ENCODE results near the gene ISCA2.
"Not testable (repeated sequence)": the region's sequence is repeated elsewhere in the genome, so short reads cannot be mapped to it uniquely, and the experiment has no call there.

ISCA2 gene

DNA sequence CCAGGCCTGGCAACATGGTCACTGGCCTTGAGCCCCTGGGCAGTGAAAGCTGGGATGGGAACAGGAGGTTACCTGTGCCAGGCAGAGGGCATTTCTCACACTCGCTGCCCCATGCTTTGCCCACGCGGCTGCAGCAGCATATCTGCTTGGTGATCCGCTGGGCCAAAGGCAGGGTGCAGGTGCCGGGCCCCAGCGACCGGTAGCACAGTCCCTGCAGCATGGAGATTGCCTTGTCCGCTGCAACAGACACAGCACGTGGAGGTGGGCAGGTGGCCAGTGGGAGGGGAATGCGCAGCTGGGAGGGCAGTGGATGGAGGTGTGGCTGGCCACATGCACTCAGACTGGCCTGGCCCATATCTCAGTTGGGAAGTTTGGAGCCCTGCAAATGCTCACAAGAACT, 35.3 kb downstream of the ISCA2 start:
- no peak for DNase-seq (ENCODE audit: low read depth)

DNA sequence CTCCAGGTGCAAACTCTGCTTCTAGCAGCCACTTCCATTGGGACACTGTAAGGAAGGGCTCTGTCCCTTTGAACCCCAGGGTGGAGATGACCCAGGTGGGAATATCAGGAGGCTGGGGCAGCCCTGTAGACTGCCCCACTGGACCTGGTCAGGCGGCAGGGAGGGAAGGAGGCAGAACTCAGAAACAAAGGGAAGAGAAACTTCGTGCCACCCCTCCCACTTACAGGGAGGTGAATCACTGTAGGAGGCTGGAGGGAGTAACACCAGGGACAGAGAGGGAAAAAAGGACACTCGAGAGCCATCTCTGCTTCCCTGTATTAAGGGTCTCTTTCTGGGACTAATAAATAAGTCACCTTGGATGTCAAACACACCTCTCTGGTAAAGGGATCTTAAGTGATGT, 37.4 kb downstream of the ISCA2 start:
- no peak for DNase-seq (ENCODE audit: low read depth)

DNA sequence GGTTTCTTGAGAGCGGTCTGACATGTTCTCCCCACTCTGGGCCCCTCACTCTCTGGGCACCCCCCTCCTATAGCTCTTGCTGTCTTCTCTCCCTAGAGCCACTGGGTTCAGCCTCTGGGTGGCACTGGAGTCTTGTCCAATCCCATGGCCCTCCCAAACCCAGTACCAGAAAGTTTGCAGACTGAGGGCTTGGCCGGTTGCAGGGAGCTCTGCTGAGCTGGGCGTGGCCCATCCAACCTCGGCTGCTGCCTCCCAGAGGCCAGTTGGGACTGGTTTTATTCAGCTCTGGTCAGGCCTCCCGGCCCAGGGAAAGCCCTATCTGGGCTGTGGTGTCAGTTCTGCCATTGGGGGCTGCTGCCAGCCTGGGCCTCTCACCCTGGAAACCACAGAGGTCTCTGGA, 37.9 kb downstream of the ISCA2 start:
- no peak for DNase-seq (ENCODE audit: low read depth)

GRCh38 chr14:74532246-74532645, 38.7 kb downstream of the ISCA2 start:
- no peak for DNase-seq (ENCODE audit: low read depth)

GRCh38 chr14:74533576-74533975, 40.0 kb downstream of the ISCA2 start:
- DNase-seq (ENCODE audit: low read depth): no peak

DNA sequence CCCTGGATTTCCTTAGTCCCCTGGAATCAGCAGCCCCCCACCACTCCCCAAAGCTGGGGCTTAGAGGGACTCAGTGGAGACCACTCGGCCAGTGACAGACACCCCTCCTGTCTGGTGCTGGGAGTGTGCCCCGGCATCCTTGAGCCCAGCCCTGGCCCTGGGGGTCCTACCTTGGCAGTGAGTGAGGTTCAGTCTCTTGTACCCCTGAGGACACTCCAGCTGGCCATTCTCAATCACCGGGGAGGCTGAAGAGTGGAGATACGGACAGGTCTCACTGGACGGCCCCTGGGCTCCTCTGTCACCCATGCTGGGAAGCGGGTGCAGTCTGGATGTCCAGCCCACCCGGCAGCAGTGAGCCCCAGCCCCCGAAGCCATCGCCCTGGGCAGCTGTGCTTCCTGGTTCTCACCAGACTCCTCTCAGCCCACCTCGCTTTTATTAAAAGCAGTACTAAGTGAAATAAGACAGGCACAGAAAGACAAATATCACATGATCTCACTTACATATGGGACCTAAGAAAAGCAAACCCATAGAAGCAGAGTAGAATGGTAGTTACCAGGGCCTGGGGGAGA, 42.3 kb downstream of the ISCA2 start:
- DNase-seq (ENCODE audit: low read depth): no peak

DNA sequence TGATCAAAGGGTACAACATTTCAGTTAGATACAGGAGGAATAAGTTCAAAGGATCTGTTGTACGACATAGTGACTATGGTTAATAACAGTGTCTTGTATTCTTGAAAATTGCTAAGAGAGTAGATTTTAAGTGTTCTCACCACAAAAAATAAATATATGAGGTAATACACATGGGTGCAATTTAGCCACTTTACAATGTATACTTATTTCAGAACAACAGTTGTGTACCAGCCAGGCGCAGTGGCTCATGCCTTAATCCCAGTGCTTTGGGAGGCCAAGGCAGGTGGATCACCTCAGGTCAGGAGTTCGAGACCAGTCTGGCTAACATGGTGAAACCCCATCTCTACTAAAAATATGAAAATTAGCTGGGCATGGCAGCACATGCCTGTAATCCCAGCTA, 42.8 kb downstream of the ISCA2 start:
- DNase-seq (ENCODE audit: low read depth): not testable (repeated sequence)

DNA sequence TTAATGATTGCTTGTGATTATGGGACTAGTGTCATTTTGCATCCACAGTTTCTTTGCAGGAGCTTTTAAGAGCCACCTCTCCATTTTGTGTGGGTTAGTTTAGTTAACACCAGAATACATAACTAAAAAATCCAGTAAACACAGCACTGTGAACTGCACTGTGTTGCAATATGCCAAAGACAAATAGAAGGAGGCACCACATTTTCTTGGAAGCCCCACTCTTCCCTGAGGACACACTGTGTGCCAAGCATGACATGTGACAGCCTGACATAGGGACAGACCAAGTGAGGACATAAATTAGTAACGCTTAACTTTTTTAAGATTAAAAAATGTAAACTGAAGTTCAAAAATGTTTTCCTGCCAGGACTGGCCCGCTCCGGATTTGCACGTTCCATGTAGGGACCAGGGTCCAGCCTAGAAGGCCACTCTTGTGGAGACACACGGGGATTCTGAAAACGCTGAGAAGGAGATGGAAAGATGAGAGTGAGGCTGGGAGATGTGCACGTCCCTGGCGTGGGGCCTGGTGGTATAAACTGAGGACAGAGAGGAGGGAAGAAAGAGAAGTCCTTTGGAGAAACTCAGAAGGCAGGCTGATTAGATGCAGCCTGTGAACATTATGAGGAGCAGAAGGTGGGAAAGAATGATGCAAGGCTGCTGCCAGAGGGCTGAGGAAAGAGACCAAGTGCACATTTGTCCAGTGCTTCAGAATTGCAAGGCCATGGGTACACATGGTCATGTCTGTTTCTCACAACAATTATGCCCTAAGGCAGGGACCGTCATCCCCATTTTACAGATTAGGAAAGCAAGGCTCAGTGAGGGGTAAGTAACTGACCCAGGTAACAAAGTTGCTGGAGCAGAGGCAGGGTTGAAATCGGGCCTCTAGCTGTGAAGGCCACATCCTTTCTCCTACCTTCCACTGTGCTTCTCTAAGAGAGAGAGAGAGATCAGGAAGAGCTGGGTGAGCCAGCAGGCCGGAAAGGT, 45.1 kb downstream of the ISCA2 start:
- DNase-seq (ENCODE audit: low read depth): no peak

DNA sequence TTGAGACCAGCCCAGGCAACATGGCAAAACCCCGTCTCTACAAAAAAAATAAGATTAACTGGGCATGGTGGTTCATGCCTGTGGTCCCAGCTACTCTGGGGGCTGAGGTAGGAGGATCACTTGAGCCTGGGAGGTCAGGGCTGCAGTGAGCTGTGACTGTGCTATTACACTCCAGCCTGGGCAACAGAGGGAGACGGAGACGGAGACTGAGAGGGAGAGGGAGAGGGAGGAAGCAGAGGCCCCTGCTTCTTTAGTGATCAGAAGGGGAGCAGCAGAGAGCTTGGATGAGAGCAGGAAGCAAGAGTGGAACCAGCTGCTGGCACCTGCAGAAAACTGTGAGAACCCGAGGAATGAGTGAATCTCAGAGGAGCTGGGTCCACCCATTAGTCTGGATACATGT, 45.9 kb downstream of the ISCA2 start:
- DNase-seq (ENCODE audit: low read depth): no peak

GRCh38 chr14:74541225-74541624, 47.7 kb downstream of the ISCA2 start:
- DNase-seq (ENCODE audit: low read depth): no peak

DNA sequence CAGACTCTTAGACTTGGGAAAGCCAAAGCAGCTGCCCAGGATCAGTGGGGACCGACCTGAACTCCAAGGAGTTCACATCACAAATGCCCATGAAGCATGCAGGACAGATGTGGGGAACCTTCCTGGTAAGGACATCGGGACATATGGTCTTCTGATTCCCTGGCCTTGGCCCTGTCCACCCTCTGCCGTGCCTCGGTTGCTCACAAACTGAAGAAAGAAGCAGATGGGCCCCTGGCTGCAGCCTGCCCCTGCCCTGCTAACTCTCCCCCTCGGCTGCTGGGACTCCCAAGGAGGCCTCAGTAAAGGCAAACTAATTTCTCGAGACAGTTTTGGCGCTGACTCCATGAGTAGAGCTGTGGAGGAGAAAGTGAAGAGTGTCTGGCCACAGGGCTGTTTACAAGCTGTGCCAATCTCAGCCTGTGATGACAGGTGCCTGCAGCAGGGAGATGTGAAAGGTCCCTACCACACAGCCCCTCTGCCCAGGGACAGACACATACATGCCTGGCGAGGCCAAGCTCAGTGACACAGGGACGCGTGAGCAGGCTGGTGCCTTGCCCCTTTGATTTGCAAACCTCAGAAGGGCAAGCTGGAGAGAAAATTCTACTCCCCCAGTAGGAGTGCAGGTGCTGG, 48.6 kb downstream of the ISCA2 start:
- DNase-seq (ENCODE audit: low read depth): no peak

GRCh38 chr14:74543771-74544438, 50.3 kb downstream of the ISCA2 start:
- DNase-seq (ENCODE audit: low read depth): no peak

GRCh38 chr14:74545386-74545785, 51.8 kb downstream of the ISCA2 start:
- no peak for DNase-seq (ENCODE audit: low read depth)

DNA sequence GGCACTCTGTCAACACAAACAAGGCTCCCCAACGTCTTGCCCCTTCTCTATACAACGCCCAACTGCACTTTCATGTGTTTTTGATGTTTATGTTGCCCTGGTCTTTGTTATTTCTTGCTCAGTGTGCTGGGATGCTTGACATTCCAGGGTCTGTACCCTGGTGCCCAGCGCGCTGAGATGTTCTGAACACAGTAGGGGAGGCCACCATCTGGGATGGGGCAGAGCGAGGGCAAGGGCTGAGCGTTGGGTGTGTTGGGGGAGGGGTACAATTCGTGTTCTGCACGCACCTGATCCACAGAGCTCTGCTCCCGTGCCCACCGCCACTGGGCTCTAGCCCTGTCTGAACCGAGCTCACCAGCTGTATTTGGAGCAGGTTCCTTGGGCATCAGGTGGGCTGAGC, 52.9 kb downstream of the ISCA2 start:
- DNase-seq (ENCODE audit: low read depth): no peak
